C4-2B (cell line): Measurements from ENCODE around the gene VWC2L.

Experiments
- H3K27ac ChIP-seq: fragments of 450-650 bp; 2 replicates; pipeline ENCODE4 v1.5.1; 2017
- ZFX ChIP-seq: fragments of 450-650 bp; IDR thresholded peaks from 2 replicates; pipeline ENCODE4 v1.6.1; 2017
- TF ChIP-seq, protein P1 (sequence below): fragments of 450-650 bp; conservative IDR thresholded peaks from 2 replicates; pipeline ENCODE4 v1.5.1; 2017; ENCODE audit warnings: mild to moderate bottlenecking

Gene VWC2L

DNA sequence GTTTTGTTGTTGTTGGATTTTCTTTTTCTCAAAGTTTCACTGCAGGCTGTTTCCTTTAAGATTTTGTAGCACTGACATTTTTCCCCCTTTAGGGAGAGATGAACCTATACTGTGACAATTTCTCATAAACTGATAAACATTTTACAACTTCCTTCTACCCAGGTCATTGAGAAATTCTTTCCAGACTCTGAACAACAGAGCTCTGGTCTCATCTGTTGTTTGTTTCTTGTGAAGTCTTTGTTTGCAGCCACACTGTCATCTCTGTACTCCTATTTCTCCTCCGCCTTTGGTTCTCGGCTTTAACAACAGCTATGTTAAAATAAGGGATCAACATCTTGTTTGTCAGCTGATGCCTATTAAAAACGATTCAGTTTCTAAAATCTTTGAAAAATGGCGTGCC lies 167.6 kb downstream of the VWC2L start:
- H3K27ac ChIP-seq, result no peak overlapping the region
- TF ChIP-seq, protein P1, sequence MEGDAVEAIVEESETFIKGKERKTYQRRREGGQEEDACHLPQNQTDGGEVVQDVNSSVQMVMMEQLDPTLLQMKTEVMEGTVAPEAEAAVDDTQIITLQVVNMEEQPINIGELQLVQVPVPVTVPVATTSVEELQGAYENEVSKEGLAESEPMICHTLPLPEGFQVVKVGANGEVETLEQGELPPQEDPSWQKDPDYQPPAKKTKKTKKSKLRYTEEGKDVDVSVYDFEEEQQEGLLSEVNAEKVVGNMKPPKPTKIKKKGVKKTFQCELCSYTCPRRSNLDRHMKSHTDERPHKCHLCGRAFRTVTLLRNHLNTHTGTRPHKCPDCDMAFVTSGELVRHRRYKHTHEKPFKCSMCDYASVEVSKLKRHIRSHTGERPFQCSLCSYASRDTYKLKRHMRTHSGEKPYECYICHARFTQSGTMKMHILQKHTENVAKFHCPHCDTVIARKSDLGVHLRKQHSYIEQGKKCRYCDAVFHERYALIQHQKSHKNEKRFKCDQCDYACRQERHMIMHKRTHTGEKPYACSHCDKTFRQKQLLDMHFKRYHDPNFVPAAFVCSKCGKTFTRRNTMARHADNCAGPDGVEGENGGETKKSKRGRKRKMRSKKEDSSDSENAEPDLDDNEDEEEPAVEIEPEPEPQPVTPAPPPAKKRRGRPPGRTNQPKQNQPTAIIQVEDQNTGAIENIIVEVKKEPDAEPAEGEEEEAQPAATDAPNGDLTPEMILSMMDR, result no peak
- TF ChIP-seq ZFX, result no peak

- no peak overlapping the region for H3K27ac ChIP-seq
- TF ChIP-seq, protein P1, result no peak
- no peak for TF ChIP-seq ZFX
Observed at GRCh38 chr2:214579035-214579434, 168.2 kb downstream of the VWC2L start.

GRCh38 chr2:214587442-214587841 lies 176.6 kb downstream of the VWC2L start:
- TF ChIP-seq, protein P1, result peak; percentile 42
- no peak for TF ChIP-seq ZFX

GRCh38 chr2:214591366-214591765 lies 180.5 kb downstream of the VWC2L start:
- H3K27ac ChIP-seq, result no peak overlapping the region
- no peak for TF ChIP-seq ZFX
- TF ChIP-seq, protein P1, result peak; percentile 34

More at GRCh38 chr2:214587442-214587841, 176.6 kb downstream of the VWC2L start:
- H3K27ac ChIP-seq, result no peak overlapping the region

- no peak for TF ChIP-seq ZFX
- TF ChIP-seq, protein P1, result no peak
- H3K27ac ChIP-seq, result no peak overlapping the region
Observed at GRCh38 chr2:214592011-214592410, 181.2 kb downstream of the VWC2L start.

DNA sequence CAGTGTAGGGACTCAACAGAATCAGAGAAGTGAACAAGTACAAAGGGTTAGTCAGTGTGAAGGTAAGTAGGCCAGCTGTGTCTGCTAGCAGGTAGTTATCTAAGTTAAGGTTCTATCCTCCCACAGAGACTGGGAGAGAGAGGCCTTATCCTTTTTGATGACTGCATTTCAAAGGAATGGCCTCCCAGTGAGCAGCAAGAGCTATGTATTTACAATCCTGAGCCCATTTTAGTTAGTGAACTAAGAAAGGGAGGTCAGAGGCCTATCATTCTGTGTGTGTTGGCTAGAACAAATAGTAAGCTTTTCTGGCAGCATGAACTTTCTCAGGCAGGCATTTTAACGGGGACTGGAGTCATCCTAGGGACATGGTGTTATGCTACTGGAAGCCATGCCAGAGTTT lies 182.9 kb downstream of the VWC2L start:
- no peak overlapping the region for H3K27ac ChIP-seq
- TF ChIP-seq, protein P1, result no peak
- TF ChIP-seq ZFX, result no peak

GRCh38 chr2:214601852-214602633 lies 191.2 kb downstream of the VWC2L start:
- no peak overlapping the region for H3K27ac ChIP-seq
- TF ChIP-seq, protein P1, result no peak
- TF ChIP-seq ZFX, result no peak
